Activated CD4-positive, alpha-beta T cell treated with anti-CD3 and anti-CD28 coated beads, Interleukin-10, Interleukin-2, amounts not matched to agents 100 ng/mL and 50 ng/mL, durations not matched to agents 16 hours and 8 hours (primary cell): Measurements from ENCODE around the gene STX10.

Experiments
- DNase-seq: peaks from one replicate; pipeline ENCODE4 v3.0.0-alpha.2; 2020

Gene STX10

GRCh38 chr19:13138916-13139198 lies 11.3 kb downstream of the STX10 start:
- no peak for DNase-seq

- no peak for DNase-seq
These were observed 11.8 kb downstream of the STX10 start for GRCh38 chr19:13138171-13138915.

DNA sequence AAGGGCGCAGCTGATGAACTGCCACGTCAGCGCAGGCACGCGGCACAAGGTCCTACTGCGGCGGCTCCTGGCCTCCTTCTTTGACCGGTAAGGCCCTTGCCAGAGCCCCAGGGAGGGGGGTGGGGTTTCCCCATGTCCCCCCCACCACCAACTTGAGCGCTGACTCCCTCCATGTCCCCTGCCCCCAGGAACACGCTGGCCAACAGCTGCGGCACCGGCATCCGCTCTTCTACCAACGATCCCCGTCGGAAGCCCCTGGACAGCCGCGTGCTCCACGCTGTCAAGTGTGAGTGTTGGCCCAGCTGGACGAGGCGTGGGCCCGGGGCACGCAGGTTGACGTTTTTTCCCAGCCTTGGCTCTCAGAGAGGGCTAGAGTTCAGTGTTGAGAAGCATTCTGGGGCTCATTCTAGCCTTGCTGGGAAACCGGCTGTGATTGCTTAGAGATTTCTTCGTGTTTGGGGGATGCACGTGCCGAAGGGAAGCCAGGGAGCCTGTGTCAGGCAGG lies 12.8 kb downstream of the STX10 start:
- no peak for DNase-seq

GRCh38 chr19:13135068-13136062 lies 14.8 kb downstream of the STX10 start:
- no peak for DNase-seq

DNA sequence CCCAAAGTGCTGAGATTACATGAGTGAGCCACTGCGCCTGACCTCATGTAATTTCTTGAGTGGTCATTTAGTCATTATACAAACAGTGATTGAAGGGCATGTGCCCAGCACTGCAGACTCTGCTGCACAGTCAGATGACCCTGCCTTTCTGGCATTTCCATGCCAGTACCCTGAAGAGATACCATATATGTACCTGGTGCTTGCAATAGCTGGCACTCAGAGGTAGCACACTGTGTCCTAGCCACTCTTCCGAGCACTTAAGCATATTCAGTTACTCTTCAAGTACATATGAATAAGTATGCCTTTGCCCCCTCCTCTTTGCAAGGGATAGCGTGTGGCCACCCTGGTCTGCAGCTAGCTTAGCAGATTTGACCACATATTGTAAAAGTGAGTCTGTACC lies 15.5 kb downstream of the STX10 start:
- no peak for DNase-seq

DNA sequence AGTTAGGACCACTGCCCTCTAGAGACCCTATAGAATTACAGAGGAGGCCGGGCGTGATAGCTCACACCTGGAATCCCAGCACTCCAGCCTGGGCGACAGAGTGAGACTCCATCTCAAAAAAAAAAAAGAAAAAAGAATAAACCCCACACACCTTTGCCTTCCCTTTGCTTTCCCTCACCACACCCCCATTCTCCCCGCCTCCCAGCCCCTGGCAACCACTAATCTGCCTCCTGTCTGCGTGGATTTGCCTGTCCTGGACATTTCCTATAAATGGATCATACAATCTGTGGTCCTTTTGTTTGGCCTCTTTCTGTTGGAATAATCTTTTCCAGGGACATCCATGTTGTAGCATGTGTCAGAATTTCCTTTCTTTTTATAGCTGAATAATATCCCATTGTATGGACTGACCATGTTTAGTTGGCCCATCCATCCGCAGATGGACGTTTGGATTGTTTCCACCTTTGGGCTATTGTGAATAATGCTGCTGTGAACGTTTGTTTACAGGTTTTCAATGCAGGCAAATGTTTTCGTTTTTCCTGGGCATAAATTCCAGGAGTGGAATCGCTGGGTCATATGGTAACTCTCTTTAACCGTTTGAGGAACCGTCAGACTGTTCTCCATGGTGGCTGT lies 16.8 kb downstream of the STX10 start:
- no peak for DNase-seq

DNA sequence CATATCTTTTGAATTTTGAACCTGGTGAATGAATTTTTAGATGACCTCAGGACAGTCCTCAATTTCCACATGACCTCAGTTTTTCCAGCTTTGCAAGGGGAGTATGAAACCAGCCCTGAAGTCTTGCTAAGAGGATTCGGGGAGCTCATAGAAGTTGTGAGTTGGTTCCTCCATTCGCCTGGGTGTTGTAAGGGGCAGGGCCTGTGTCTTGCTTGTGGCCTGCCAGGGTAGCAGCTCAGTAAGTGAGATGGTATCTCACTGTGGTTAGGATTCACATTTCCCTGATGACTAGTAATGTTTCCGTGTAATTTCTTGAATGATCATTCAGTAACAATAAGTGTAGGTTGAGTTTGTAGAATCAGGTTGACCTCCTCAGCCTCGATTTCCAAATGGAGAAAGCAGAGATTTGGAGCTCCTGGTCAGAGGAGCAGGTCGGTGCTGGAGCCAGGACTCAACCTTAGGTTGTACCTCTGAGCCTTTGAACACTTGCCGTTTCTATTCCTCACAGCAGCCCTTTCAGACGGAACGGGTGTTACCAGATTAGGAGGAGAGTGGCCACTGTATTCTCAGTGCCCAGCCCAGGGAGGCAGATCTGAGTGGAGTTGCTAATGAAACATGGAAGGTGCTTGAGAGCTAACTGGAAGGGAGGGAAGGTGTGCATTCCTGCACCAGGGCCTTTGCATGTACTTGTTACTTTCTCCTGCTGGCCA lies 17.5 kb downstream of the STX10 start:
- DNase-seq, result peak; percentile 88

GRCh38 chr19:13130886-13131490 lies 19.2 kb downstream of the STX10 start:
- no peak for DNase-seq

DNA sequence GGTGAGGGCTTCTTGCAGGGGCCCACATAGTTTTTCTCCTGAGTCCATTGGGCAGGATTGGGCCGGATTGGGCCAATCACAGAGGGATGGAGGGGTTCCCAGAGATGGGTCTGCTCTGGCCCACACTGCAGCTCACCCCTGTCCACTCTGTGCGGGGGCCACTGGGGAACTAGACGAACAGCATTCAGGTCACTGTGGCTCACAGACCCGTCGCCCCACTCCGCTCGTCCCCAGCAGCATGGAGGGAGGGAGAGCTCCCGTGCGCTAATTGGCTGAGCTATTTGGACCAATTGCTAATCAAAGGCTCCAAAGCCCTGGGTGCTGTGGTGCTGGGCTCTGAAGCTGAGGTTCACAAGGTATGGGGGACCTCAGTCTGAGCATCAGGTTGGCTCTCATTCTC lies 20.8 kb downstream of the STX10 start:
- DNase-seq, result no peak

GRCh38 chr19:13128583-13128982 lies 21.6 kb downstream of the STX10 start:
- DNase-seq, result no peak

DNA sequence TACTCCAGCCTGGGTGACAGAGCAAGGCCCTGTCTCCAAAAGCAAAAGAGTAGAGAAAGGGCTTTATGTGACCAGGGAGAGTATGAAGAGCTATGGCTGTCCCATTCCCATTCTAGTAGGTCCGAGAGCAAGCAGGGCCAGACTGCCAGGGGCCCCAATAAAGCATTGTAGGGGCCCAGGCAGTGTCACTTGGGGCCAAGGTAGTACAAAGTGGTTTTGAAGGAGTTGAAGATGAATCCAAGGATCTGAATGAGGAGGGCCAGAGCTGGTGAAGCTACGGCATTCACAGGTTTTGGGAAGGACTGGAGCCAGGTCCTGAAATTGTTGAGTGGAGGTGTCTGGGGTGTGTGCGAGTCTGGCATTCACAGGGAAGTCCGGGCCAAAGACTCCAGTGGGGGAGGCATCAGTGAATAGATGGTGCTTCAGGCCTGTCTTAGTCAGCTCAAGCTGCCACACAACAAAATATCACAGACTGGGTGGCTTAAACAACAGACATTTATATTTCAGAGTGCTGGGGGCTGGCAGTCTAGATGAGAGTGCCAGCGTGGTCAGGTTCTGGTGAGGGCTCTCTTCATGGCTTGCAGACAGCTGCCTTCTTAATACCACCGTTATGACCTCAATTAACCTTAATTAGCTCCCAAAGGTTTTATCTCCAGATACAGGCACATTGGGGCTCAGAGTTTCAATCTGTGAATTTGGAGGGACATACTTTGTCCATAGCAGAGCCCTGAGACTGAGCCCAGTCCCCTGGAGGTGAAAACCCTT lies 22.2 kb downstream of the STX10 start:
- DNase-seq, result no peak

DNA sequence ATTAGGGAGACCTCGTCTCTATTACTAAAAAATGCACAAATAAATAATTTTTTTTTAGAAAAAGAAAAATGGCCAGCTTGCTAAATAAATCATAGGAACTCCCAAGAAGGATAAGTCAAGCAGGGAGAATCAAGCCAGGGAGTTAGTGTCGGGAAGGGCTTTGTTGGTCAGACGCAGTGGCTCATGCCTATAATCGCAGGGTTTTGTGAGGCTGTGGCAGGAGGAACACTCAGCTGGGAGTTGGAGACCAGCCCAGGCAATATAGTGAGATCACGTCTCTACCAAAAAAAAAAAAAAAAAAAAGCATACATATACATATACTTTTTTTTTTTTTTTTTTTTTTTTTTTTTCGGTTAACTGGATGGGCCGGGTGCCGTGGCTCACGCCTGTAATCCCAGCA lies 23.1 kb downstream of the STX10 start:
- no peak for DNase-seq

DNA sequence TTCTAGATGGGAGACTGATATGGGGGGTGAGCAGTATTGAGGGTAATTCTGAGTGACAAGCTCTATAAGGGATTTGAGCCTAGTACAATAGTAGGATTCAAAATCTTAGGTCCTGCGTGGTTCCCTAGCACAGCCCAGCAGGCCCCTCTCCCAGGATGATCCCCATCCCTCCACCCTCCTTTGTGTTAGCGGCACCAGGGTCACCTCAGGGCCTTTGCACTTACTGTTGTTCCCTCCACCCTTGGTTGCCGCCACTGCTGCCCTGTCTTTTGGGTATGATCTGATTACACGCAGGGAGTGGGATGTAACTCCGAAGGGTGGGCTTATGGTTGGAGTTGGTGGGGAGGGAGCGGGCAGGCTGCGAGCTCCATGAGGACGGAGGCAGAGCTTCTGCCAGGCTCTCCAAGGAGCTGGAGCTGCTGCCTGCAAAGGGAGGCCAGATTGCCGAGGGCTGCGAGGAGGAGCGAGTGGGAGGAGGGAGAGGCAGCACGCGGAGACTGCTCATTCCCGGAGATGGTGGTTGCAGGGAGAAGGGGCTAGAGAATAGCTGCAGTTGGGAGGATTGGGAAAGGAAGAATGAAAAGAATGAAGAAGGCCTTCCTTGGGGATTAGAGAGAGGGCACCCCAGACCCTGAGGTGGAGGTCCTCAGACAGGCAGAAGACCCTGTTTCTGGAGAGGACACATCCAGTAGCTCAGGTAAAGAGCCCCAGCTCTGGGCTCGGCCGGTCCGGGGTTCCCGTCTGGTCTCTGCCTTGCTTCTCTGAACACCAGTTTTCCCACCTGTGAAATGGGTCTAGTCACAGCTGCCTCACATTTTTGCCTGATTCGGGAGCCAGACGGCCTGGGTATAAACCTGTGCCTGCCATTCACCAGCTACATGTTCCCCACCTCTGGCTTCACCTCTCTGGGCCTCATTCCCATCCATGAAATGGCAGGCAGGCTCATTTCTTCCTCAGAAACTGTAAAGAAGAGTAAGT lies 26.9 kb downstream of the STX10 start:
- DNase-seq, result no peak

DNA sequence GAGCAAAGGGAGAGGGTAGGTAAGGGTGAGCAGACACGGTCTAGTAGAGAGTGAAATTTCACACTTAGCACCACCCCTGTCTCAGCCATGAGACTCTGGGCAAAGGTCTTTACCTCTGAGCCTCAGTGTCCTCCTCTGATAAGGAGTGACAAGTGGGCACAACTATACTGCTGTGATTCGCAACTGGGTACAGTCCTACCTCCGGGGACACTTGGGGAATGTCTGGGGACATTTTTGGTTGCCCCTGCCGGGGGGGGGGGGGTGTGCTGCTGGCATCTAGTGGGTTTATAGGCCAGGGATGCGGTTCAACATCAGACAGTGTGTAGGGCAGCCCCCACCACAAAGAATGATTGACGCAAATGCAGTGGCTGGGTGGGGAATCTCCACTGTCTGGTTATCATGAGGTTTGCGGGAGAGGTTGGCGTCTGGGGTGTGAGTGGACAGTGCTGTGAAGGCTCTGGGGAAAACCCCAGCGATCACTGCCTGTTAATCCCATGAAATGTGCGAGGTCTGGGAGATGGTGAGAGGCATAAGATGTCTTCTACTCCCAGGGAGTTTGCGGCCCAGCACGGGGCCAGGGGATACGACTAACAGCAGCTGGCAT lies 27.8 kb downstream of the STX10 start:
- no peak for DNase-seq

DNA sequence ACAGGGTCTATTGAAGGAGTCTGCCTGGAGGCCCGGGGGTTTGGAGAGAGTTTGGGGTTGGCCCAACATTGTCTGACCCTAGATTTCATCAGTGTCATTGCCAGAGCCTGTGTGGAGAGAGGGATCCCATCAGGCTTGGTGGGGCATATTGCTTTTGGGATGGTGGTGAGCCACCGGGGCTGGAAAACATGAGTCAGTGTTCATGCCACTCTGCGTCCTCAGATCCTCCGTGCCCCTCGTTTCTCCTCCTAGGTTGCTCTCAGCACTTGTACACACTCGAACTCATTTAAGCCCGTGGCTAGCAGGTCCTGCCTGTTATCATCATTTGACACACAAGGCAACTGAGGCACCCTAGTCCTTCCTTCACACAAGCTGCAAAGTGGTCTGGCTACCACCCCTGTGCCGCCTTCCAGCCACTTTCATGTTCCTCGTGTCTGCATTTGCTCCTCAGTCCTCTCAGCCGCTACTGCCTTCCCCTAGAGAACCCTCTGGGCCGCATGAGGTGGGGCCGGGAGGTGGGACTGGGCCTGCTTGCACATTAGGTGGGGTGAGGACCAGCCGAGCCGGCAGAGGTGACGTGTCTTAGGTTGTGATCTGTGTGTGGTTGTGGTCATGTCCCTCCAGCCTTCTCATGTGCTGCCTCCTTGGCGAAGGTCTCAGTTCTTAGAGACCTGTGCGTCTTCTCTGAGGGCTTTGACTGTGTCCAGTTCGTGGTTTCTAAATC lies 28.5 kb downstream of the STX10 start:
- DNase-seq, result no peak

- no peak for DNase-seq
These were observed 29.4 kb downstream of the STX10 start for GRCh38 chr19:13120817-13121216.

DNA sequence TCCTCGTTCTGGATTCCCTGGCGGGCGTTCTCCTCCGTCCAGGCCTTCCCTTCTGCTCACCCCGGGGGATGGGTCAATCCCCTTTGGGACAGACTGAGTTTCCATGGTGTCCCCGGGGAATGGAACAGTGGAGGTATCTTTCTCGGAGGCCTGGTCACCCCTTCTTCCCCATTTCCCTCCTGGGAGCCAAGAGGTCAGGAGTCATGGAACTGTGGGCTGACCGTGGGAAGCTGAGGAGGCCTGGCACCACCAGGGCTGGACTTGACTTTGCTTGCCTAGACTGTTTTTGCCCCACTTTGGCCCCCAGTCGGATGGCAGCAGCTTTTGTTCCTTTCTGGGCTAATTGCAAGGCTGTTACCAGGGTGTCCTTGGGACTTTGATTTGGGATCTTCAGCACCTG lies 30.1 kb downstream of the STX10 start:
- no peak for DNase-seq

- no peak for DNase-seq
These were observed 30.5 kb downstream of the STX10 start for GRCh38 chr19:13119627-13120026.
